ENCODE measurements around the gene HOXA5. TPM values are rescaled to one million over a fixed set of nuclear protein-coding genes. Genes with fewer than 3 reads are reported as not detected.

Gene HOXA5
- total RNA-seq, 1 experiment from 2014 or later, result 7.4 TPM

DNA sequence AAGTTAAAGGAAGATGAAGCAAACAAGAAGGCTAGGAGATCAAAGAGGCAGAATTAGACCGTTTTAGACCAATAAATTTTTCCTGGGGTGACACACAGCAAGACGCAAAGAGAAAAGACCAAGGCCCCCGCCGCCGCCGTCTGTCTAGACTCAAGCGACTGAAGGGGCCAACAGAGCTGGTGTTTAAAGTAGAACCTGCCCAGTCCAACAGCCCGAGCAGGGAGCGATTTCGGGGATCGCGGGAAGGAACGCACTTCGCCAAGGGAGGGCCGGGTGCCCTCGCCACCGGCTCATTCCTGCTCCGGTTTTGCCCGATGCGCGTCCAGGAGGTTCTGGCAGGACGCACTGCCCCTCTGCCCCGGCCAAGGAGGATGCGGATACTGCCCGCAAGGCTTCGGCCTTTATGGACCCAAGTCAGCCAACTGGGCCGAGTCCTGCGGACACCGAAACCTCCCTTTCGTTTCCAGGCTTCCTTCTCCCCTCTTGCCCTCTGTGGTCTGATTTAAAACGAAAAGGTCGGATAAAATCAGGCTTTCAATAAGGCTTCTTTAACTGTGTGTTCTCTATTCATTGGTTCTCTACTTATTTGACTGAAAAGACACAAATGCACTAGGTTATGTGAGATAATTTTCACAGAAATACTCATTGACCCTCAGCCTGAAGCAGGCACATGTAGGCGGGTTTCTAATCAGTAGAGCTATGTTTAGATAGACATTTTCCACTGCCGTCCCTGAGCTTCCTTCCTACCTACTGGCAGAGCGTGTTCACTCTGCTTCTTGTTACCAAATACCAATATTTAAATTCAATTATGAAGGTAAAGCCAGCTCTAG, 15.2 kb upstream of the HOXA5 start:
- peaks cover 12% of the 10 kb centered on the region for H3K4me1 Mint-ChIP-seq (ENCODE audit: insufficient read depth, unreplicated experiment)
- H3K36me3 Mint-ChIP-seq (ENCODE audit: insufficient read depth, unreplicated experiment), result peaks cover 7% of the 10 kb centered on the region
- no TSS peak for BruUV-seq (replicated peaks)
- DNase-seq (ENCODE audit: unreplicated experiment), result no peak
- intact Hi-C loops (cut with micrococcal nuclease), result no loop called here
- POLR2A ChIA-PET, result interaction anchor here (0.9 to 1.0 kb wide), 3 partner anchors 9 to 793 kb away, joined by 3 to 5 read pairs (median 3); no protein-coding TSS in a partner anchor
- CTCF ChIA-PET, result interaction anchor here (0.6 to 3.2 kb wide), 7 partner anchors 8 to 825 kb away, joined by 3 to 21 read pairs (median 4); no protein-coding TSS in a partner anchor
- no peaks in the 10 kb centered on the region for H3K27me3 Mint-ChIP-seq (ENCODE audit: insufficient read depth, unreplicated experiment)
- no peak overlapping the region for H3K4me3 Mint-ChIP-seq (ENCODE audit: unreplicated experiment)
- no peak overlapping the region for H3K27ac Mint-ChIP-seq (ENCODE audit: low read depth, unreplicated experiment)
- TF ChIP-seq, protein P1, sequence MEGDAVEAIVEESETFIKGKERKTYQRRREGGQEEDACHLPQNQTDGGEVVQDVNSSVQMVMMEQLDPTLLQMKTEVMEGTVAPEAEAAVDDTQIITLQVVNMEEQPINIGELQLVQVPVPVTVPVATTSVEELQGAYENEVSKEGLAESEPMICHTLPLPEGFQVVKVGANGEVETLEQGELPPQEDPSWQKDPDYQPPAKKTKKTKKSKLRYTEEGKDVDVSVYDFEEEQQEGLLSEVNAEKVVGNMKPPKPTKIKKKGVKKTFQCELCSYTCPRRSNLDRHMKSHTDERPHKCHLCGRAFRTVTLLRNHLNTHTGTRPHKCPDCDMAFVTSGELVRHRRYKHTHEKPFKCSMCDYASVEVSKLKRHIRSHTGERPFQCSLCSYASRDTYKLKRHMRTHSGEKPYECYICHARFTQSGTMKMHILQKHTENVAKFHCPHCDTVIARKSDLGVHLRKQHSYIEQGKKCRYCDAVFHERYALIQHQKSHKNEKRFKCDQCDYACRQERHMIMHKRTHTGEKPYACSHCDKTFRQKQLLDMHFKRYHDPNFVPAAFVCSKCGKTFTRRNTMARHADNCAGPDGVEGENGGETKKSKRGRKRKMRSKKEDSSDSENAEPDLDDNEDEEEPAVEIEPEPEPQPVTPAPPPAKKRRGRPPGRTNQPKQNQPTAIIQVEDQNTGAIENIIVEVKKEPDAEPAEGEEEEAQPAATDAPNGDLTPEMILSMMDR (IDR thresholded peaks at IDR 0.05; ENCODE audit: unreplicated experiment), result no peak
- H3K9me3 Mint-ChIP-seq (ENCODE audit: unreplicated experiment), result no peaks in the 10 kb centered on the region

DNA sequence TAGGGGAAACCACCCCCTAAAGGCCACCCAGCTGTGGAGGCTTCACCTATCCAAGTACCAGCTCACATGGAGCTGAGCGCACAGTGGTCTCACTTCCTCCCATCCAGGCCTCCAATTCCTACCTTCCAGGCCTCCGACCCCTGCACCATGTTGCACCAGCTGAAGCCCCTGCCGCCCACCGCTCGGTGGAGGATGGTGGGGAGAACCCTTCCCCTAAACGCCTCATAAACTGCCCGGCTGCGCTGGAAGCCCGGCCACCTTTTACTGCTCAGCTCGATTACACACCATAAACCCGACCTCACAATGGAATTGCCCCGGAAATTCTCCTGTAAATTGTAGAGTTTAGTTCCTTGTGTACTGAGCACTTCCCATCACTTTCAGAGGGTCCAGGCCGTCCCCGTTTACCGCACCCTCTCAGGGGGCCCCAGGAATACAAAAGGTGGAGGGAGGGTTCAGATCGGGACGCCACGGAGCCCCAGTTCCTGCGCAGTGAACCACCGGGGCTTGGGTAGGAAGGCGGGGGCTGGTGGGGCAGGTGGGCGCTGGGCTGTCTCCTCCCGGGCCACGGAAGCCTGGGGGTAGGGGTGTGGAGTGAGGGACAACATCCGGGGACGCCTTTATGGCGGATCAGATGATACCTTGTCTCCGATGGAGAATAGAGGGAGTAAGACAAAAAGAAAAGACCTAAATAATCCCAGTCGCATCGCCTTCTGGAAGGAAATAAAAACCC, 14.4 kb upstream of the HOXA5 start:
- no peak overlapping the region for H3K27ac Mint-ChIP-seq (ENCODE audit: low read depth, unreplicated experiment)
- H3K36me3 Mint-ChIP-seq (ENCODE audit: insufficient read depth, unreplicated experiment), result peaks cover 7% of the 10 kb centered on the region
- no peaks in the 10 kb centered on the region for H3K9me3 Mint-ChIP-seq (ENCODE audit: unreplicated experiment)
- intact Hi-C loops (cut with micrococcal nuclease), result no loop called here
- no peaks in the 10 kb centered on the region for H3K27me3 Mint-ChIP-seq (ENCODE audit: insufficient read depth, unreplicated experiment)
- peaks cover 12% of the 10 kb centered on the region for H3K4me1 Mint-ChIP-seq (ENCODE audit: insufficient read depth, unreplicated experiment)
- TF ChIP-seq, protein P1 (IDR thresholded peaks at IDR 0.05; ENCODE audit: unreplicated experiment), result no peak
- DNase-seq (ENCODE audit: unreplicated experiment), result no peak
- POLR2A ChIA-PET, result no interaction called here
- no TSS peak for BruUV-seq (replicated peaks)
- H3K4me3 Mint-ChIP-seq (ENCODE audit: unreplicated experiment), result no peak overlapping the region
- CTCF ChIA-PET, result interaction anchor here (2.1 to 3.2 kb wide), 2 partner anchors 477 to 789 kb away, joined by 10 to 21 read pairs; no protein-coding TSS in a partner anchor

DNA sequence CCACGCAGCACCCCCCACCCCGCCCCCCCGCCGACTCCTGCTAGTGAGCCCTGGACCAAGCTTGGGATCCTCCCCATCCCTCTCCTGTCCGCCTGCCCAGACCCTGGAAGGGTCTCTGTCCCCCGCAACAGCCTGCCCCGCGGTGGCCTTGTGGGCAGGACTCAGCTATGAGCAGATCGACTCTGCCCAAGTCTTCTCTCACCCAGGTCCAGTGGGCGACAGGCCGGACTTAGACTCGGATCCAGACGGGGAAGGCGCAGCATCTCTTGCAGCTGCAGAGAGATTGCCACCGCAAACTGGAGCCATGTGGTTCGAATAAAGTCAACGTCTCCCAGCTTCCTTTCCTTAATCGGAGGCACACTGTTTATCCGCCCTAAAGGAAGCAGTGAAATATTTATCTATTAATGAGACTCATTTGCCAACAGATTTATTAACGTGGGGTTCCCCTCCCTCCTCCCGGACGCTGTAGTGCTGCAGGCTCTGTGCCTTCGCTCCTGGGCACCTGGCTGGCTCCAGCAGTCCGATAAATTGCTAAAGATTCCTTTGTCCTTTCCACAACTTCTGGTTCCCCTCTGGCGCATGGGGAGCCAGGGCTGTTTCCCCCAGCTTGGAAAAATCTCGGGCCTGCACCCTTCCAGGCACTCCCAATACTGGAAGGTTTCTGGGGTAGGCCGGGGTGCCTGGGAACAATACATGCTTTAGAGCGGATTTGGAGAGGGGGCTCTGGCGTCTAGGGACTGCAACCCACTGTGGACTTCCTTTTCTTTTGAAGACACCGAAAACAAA, 13.6 kb upstream of the HOXA5 start:
- TF ChIP-seq, protein P1 (IDR thresholded peaks at IDR 0.05; ENCODE audit: unreplicated experiment), result no peak
- POLR2A ChIA-PET, result interaction anchor here (1.0 kb wide), 1 partner anchor 14 kb away, joined by 4 read pairs; the partner anchor contains the start of gene HOXA5
- no peak for DNase-seq (ENCODE audit: unreplicated experiment)
- Mint-ChIP-seq H3K4me3 (ENCODE audit: unreplicated experiment) (no peak overlapping the region), H3K27ac (ENCODE audit: low read depth, unreplicated experiment) (no peak overlapping the region), H3K4me1 (ENCODE audit: insufficient read depth, unreplicated experiment) (peaks cover 12% of the 10 kb centered on the region), H3K9me3 (ENCODE audit: unreplicated experiment) (no peaks in the 10 kb centered on the region), H3K36me3 (ENCODE audit: insufficient read depth, unreplicated experiment) (peaks cover 7% of the 10 kb centered on the region), H3K27me3 (ENCODE audit: insufficient read depth, unreplicated experiment) (no peaks in the 10 kb centered on the region)
- no TSS peak for BruUV-seq (replicated peaks)
- intact Hi-C loops (cut with micrococcal nuclease), result no loop called here
- CTCF ChIA-PET, result interaction anchor here (0.5 to 3.2 kb wide), 4 partner anchors 13 to 788 kb away, joined by 3 to 21 read pairs (median 4); no protein-coding TSS in a partner anchor

All from MCF 10A (cell line).